ENCODE results near the gene CNGA4.

- TF ChIP-seq POLR2A (IDR thresholded peaks at IDR 0.05) (no peak), CTCF (IDR thresholded peaks at IDR 0.05) (no peak)
Measured at GRCh38 chr11:6210274-6210955, 28.5 kb upstream of the CNGA4 start.

Measured in testis (tissue), 2 donors.